ACHN (cell line): ENCODE measurements around the gene CDK6.
A peak's percentile ranks its signal among the peaks of the same experiment; 100 is the strongest.
"Not testable (repeated sequence)": the region's sequence is repeated elsewhere in the genome, so short reads cannot be mapped to it uniquely, and the experiment has no call there.

Experiments
- DNase-seq: peaks from one replicate; pipeline ENCODE4 v3.0.0-alpha.2; 2015
- in situ Hi-C: cut with HindIII; loops from 2 replicates; pipeline ENCODE4 v1.10.0; 2017; ENCODE audit warnings: low sequenced_read_pairs, low pct_ligation_motif_present, low pct_unique_long_range_greater_than_20kb

The CDK6 gene

DNA sequence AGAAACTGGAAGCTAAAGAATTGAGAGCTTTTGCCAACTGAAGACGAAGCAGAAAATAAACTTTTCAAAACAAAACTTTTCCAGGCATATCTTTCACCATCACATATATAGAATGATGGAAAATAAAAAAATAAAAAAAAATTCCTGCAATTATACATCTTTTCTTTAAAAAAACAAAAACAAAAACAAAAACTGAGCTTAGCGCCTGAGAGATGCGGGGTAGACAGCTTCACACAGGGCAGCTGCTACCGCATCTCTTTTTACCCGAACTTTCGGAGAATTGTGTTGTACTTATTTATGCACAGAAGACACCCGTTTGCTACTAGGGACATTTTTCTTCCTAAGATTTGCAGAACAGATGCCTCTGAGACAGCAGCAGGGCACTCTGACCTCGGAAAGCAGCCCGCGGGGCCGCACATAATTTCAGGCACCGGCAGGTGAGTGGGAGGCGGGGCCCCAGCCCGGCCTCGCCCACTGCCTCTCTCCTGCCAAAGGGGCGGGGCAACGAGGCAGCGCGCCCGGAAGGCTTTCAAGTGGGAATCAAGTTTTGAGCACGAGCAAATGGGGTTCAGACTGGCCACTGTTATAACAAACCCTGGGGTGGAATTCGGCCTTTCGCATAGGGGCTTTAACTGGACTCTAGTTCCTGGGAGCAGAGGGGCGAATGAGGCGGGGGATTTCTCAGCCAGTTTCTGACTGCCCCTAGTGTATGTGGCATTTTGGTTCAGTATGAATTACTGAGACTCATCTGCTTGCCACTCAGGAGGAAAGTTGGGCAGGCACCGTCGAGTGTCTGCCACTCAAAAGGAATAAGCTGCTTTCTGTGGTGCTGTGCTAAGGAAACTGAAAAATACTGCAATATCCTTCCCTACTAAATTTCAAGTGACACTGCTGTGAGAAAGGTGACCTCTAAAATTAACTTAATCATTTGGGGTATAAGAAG lies 227.7 kb downstream of the CDK6 start:
- in situ Hi-C loops, result no loop called here

DNA sequence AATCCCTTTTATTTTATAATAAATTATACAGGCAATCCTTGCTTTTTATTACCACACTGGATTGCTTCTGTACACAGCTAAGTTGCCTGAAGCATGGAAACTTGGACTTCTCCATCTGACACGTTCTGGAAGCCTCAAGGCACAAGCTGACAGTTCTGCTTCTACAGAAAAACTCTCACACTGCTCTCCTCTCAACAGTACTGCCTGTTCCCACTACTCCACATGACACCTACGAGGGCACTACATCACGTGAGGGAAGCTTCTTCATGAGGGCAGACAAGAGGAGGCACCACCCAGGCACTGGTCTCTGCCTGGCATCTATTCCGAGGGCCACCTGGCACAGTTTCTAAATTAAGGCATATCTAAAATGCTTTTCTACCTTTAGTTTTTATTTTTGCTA lies 229.4 kb downstream of the CDK6 start:
- no peak for DNase-seq
- in situ Hi-C loops, result no loop called here

More for the DNA sequence above, 227.7 kb downstream of the CDK6 start:
- peak; percentile 46 for DNase-seq

DNA sequence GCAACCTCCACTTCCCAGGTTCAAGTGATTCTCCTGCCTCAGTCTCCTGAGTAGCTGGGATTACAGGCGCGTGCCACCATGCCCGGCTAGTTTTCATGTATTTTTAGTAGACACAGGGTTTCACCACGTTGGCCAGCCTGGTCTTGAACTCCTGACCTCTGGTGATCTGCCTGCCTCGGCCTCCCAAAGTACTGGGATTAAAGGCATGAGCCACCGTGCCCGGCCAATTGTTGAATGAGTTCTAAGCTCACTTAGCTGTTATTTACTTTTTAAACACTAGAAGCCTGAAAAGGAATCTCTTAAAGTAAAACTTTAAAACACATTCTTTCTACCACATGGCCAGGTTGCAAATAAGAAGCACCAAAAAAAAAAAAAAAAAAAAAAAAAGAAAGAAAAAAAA lies 231.9 kb downstream of the CDK6 start:
- DNase-seq, in situ Hi-C loops: not testable (repeated sequence)

DNA sequence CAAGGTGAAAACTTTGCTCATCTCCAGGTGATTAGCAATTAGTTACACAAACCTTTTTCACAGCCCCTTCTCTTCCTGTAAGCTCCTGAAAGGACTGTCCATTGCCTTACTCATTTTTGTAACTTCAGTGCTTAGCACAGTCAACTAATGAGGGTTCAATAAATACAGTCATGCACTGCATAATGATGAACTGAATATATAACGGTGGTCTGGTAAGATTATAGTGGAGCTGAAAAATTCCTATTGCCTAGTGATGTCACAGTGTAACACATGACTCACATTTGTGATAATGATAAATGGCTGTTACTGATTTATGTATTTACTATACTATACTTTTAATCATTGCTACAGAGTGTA lies 233.3 kb downstream of the CDK6 start:
- in situ Hi-C loops, result no loop called here
- no peak for DNase-seq

DNA sequence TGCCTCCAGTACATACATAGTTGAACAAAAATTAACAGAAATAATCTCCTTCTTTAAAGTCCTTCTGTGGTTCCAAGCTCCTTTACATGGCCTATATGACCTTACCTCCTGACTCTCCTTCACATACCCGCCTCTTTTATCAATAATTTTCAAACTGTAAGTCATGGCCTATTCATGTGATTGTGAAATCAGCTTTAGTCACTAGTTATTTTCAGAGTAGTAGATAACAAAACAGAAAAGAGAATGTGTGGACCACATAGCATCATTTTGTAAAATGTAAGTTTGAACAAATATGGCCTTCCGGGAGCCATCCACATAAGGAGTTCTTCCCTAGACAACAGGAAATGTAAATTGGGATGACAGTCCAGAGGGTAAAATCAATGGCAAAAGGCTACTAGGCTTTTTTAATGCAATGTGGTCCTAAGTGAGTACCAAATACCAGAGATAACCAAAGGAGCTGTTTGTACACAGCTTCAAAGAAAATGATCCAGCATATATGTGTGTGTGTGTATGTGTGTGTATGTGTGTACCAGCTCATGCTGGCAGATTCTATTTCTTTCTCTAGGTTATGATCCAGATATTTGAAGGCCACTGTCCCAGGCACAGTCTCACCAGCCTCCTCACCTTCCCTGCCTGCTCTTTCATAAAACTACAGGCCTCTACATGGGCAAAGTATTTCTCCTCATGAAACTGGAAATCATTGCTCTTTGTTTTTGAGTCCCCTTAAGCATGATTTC lies 233.9 kb downstream of the CDK6 start:
- in situ Hi-C loops, result no loop called here
- no peak for DNase-seq

DNA sequence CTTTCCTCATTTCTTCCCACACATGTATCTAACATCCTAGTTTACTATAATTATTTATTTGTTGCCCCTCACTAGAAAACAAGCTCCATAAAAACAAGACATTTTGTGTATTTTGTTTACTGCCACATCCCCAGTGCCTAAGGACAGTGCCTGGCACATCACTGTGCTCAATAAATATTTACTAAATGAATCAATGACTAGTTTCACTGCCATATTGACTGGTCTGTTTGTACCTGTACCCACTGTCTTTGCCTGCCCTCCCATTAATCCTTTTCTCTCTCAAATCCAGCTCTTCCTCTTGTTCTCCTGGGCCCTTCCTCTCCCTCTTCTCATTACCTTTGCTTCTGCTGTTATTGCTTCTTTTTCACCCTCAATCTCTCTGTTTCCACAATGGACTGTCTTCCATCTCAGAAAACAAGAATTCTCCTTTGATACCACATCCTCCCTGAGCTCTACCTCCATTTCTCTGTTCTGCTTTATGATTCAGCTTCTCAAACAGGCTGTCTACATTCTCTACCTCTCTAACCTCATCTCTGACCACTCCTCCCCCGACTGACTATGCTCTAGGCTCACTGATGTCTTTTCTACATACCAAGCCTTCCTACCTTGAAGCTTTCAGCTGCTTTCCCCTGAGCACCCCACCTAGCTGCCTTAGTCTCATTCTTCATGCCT lies 237.9 kb downstream of the CDK6 start:
- DNase-seq, result no peak
- in situ Hi-C loops, result no loop called here

DNA sequence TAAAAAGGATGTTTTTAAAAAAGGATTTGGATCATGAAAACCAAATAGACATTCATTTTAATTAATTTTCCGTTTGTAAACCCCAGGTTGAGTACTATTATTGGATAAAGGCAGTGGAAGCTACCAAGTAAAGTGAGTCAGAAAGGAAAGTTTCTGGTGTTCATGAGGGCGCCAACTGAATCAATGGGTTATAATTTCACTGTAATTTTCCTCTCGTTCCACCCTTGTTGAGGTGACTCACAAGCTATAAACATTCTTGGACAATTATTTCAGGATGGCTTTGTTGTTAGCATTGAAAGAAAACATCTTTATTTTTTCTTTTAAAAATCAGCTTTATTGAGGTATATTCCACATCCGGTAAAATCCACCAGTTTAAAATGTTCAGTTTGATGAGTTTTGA lies 241.1 kb downstream of the CDK6 start:
- in situ Hi-C loops, result no loop called here
- DNase-seq, result no peak

DNA sequence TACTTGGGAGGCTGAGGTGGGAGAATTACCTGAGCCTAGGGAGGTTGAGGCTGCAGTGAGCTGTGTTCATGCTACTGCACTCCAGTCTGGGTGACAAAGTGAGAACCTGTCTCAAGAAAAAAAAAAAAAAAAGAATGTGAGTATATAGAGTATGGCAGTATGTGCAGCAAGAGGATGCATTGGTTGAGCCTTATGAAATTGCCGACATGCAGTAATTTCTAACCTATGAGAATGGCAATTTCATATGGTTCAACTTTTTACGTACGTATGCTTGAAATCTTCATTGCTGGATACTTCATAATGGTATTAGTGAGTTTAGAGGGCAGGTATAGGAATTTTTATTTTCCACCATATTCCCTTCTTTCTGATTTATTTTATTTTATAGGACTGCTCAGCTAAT lies 241.6 kb downstream of the CDK6 start:
- no peak for DNase-seq
- in situ Hi-C loops, result no loop called here

DNA sequence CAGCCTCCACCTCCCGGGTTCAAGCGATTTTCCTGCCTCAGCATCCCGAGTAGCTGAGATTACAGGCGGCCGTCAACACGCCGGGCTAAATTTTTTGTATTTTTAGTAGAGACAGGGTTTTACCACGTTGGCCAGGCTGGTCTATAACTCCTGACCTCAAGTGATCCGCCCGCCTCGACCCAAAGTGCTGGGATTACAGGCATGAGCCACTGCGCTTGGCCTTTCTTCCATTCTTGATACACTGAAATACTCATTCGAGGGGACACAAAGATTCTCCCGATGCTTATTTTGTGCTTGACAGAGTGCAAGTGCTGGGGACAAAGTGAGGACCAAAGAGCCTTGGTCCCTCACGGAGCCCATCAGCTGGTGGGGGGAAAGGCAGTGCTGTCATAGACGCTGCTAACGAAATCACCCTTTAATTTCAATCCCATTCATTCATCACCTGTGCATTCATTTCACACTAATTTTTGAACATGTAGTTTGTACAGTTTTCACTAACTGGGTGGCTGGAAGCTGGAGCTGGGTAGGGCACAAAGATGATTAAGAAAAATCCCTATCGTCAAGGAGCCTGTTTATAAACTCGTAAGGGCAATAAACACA lies 245.6 kb downstream of the CDK6 start:
- in situ Hi-C loops, result no loop called here
- no peak for DNase-seq

DNA sequence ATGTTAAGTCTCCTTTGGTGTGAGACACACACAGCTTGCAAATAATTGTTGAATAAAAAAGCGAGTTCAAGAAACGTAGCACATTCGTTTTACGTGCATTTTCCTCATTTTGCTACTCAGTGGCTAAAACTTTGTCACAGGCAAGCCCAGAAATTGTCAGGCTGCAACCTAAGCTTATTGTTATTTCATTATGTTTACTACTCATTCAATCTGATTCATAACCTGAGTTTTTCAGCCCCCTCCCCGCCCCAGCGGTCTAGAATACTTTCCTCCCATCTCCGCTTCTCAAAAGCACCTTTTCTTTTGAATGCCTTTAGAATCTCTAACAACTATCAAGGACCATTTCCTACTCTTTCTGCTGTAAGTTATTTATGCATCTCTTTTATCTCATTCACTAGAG lies 247.3 kb downstream of the CDK6 start:
- in situ Hi-C loops, result no loop called here
- DNase-seq, result no peak

DNA sequence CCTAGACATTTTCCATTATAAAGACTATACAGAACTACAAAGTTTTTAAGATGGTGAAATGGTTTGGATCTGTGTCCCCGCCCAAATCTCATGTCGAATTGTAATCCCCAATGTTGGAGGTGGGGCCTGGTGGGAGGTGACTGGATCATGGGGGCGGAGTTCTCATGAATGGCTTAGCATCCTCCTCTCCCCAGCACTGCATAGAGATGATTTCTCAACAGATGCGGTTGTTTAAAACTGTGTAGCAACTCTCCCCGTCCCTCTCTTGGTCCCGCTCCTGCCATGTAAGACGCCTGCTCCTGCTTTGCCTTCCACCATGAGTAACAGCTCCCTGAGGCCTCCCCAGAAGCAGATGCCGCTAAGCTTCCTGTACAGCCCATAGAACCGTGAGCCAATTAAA lies 247.8 kb downstream of the CDK6 start:
- in situ Hi-C loops, result no loop called here
- no peak for DNase-seq

DNA sequence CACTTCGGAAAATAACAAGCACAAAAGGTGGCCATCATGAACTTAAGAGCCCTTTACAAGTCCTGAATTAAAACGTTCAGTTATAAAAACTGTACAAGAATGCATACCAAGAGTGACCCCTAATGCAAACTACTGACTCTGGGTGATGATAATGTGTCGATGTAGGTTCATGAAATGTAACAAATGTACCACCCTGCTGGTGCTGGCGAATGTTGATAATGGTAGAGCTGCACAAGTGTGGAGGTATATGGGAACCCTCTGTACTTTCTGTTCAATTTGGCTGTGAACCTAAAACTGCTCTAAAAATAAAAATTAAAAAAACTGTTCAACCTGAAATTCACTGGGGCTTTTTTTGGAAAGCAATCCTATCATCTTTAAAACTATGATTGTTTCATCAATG lies 249.5 kb downstream of the CDK6 start:
- in situ Hi-C loops, result no loop called here

DNA sequence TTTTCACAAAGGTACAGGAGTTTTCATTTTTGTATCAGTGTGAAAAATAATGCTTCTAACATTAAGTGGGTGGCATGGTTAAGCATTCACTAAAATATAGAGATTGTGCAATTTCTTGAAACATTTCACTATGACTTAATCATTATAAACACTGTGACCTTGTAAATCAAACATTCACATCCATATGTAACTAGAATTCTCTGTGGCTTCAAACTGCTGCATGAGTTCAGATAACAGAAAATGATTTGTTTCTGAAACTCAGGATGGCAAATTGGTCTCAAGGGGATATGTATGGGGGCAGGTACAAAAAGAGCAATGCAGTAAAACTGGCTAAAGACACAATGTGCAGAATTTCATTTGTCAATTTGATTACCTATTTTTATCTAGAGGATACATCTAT lies 250.0 kb downstream of the CDK6 start:
- DNase-seq, result peak; percentile 55
- in situ Hi-C loops, result no loop called here

More for the DNA sequence above, 249.5 kb downstream of the CDK6 start:
- no peak for DNase-seq

DNA sequence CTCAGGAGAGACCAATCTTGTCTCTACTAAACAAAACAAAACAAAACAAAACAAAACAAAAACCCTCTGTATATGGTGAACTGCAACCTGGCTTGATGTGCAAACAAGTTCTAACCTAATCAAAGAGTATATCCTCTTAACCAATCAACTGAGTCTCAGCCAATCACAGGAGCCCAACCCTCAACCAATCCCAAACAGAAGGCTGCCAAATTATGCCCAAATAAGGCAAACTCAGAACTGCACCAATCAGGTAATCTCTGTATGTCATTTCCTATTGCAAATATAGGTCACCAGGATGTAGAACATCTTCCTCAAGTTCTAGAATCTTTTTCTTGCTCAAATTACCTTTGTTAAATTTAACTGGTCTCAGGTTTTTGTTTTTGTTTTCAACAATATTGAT lies 251.4 kb downstream of the CDK6 start:
- peak; percentile 44 for DNase-seq
- in situ Hi-C loops, result no loop called here

DNA sequence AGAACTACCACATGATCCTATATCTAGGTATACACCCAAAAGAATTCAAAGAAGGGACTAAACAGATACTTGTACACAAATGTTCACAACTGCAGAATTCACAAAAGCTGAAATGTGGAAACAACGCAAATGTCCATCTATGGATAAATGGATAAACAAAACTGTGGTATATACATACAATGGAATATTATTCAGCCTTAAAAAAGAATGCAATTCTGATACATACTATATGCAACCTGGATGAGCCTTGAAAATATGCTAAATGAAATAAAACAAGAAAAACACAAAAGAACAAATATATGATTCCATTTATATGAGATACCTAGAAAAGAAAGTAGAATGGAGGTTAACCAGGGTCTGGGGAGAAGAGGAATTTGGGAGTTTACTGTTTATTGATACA lies 253.4 kb downstream of the CDK6 start:
- no peak for DNase-seq
- in situ Hi-C loops, result no loop called here

DNA sequence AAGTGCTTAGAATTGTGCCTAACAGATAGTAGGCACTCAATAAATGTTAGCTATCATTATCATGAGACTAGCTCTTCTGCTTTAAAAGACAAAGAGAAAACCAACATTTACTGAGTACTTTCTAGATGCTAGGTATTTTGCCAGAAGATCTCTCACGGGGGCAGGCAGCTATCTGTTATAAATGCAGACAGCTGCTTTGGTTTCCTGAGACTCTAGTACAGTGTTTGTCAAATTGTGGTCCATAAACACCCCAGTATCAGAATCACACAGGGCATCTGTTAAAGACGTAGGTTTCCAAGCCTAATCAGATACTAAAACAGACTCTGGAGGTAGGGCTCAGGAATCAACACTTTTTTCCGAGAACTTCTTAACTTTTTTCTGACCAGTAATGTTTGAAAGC lies 260.1 kb downstream of the CDK6 start:
- DNase-seq, result no peak
- in situ Hi-C loops, result no loop called here

DNA sequence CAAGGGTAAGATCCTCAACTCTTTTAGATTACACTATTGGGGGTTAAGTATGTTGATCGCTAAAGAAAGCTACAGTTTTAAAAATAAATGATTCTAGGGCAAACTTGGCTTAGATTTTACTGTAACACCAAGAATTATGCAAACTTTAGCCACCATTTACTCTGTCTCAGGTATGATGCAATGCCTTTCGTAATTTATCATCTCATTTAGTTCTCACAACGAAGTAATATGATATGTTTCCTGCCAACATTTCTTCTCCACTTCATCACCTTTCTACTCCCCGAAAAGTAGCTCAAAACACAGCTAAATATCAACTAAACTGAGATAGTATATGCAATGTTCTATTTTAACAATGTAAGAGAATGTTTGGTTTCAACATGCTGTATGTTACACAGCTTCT lies 267.2 kb downstream of the CDK6 start:
- in situ Hi-C loops, result no loop called here
- no peak for DNase-seq

DNA sequence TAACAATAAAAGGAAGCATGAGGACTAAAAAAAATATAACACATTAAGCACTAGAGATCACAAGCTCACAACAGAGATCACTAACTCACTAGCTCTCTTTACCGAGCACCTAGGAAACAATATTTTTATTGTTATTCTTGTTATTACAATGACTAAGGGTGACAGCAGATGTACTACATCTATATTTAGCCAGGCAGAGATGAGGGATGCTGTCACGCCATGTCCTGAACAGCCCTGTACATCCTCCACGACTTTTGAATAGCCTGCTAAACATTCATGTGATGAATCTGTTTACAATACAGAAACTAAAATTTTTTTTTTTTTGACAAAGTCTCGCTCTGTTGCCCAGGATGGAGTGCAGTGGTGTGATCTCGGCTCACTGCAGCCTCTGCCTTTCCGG lies 268.9 kb downstream of the CDK6 start:
- in situ Hi-C loops, result no loop called here
- no peak for DNase-seq

DNA sequence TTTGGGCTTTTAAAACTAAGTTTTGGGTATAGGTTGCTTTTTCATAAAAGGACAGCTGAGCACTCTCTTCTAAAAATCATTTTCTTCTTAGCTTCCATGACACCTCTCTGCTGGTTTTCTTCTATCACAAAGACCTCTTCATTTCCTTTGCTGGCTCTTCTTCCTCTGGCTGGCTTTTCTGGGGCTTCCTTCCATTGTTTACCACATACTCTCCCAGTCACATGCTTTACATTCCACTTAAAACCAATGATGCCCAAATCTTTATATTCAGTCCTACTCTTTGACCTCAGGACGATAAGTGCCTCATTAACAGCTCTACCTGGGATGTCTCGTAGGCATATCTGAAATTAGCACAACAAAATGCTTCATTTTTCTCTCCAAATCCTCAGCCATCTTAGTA lies 273.0 kb downstream of the CDK6 start:
- DNase-seq, result no peak
- in situ Hi-C loops, result no loop called here
